Mesodermal cell (in vitro differentiated cells): ENCODE results near the gene TRAPPC11. TPM values are rescaled to one million over a fixed set of nuclear protein-coding genes. Genes with fewer than 3 reads are reported as not detected.

Experiments
- H3K27ac ChIP-seq: 2 replicates; pipeline ENCODE4 v1.7.0; 2013; ENCODE audit warnings: mild to moderate bottlenecking, low read depth, low read length, moderate library complexity; ENCODE audit not compliant: severe bottlenecking
- H3K36me3 ChIP-seq: 2 replicates; pipeline ENCODE4 v1.7.1; 2013; ENCODE audit warnings: mild to moderate bottlenecking, low read length, moderate library complexity; ENCODE audit not compliant: control insufficient read depth, insufficient read depth
- H3K4me1 ChIP-seq: one replicate; pipeline ENCODE4 v1.7.1; 2013; ENCODE audit warnings: mild to moderate bottlenecking, low read length; ENCODE audit not compliant: insufficient read depth, control insufficient read depth, poor library complexity, severe bottlenecking
- H3K4me3 ChIP-seq: 2 replicates; pipeline ENCODE4 v1.7.0; 2013; ENCODE audit warnings: low read length, control low read depth, mild to moderate bottlenecking; ENCODE audit not compliant: insufficient read depth, poor library complexity, severe bottlenecking; ENCODE audit errors: extremely low read depth
- H3K9me3 ChIP-seq: 2 replicates; pipeline ENCODE4 v1.7.1; 2013; ENCODE audit warnings: mild to moderate bottlenecking, low read length, moderate library complexity; ENCODE audit not compliant: control insufficient read depth
- WGBS, 2 experiments: methylation state at CpG; one replicate each; pipeline ENCODE4 v1.1.5; 2013; ENCODE audit warnings: missing lambda C conversion rate in 2 of 2; ENCODE audit not compliant: insufficient coverage in 2 of 2; 5-methylcytosine and 5-hydroxymethylcytosine counted together
- polyA plus RNA-seq, 2 experiments: library from polyadenylated mRNA; stranded (reverse); fragments of 50-300 nt; gene quantifications; one replicate each; pipeline ENCODE4 v1.2.3, GENCODE V29; 2013

TRAPPC11 gene
- polyA plus RNA-seq (2013, experiment 1 of 2), result 24.0 TPM
- 23.8 TPM for polyA plus RNA-seq (2013, experiment 2 of 2)

DNA sequence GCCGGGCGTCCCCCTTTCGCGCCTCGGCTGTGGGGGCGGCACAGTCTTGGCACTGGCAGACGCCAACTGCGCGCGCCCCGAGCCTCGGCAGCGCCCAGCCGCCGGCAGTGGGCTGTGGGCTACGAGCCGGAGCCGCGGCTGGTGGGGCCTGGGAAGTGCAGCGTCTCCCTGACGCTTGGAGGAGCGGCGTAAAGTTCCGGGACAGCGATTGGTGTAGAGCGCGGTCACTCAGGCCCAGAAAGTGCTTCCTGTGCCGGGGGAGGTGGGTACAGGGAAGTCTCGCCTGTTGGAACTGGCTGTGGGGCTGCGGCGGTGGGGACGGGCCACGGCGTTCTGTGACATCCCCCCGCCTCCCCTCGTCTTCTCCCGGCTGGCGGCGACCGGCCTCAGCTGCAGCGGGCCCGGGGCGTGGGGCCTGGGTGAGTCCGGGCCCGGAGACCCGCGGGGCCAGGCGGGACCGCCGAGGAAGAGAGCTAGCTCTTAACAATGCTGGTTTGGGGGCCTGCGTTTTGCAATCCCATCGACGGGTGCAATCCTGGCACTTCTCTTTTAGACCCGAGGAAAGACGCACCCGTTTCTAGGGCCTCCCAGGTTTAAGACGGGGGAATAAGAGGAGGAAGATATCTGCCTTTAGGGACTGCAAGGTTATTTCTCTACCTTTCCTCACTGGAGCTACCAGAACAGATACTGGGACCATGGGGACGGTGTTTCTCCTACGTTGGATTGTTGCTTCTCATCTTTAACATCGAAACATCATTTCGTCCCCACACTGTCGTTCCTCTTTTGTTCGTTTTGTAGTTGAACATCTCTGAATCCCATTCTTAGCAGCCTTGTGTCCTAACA, at the start of gene TRAPPC11, which contains the start of gene RWDD4:
Gene TRAPPC11 (plus strand): TSS at position 265 of the 843 bp plus-strand sequence. CDS start 4,575 bp downstream, outside the sequence.
Gene RWDD4 (minus strand): TSS at position 157 of the 843 bp plus-strand sequence. CDS start 233 bp downstream, outside the sequence.
- WGBS, 2 experiments, result 0% methylated on average over 32 to 42 of the region's 63 CpGs
- Histone ChIP-seq H3K4me1 (no peaks in the 10 kb centered on the region), H3K4me3 (peak within 1 kb of the TSS; percentile 67), H3K9me3 (no peaks in the 10 kb centered on the region), H3K27ac (peak within 1 kb of the TSS; percentile 86), H3K36me3 (peaks cover 26% of the 10 kb centered on the region)

- no peak overlapping the region for H3K4me3 ChIP-seq
- no peak overlapping the region for H3K27ac ChIP-seq
- 86 to 100% methylated on average over 2 of the region's 2 CpGs for WGBS, 2 experiments
- no peaks in the 10 kb centered on the region for H3K36me3 ChIP-seq
- H3K9me3 ChIP-seq, result no peaks in the 10 kb centered on the region
- no peaks in the 10 kb centered on the region for H3K4me1 ChIP-seq
Measured at GRCh38 chr4:183610033-183610432, 49.1 kb upstream of the TRAPPC11 start.

DNA sequence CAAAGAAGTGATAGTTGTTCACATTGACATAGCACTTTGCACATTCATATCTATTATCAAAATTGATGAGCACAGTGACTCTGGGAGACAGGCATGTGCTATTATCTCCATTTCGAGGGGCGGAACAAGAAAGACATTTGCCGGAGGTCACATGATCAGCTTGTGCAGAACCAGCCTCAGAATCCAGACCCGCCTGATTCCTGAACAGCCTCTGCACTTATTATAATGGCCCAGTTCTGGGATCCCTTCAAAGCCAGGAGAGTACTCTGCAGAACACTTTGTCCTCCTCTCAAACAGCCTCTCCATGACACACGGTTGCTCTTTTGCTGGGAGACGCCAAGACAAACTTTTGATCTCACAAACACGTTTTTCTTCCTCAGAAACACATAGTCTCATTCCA, 48.5 kb upstream of the TRAPPC11 start:
- no peak overlapping the region for H3K27ac ChIP-seq
- WGBS, 2 experiments, result 92 to 97% methylated on average over 6 to 7 of the region's 7 CpGs
- H3K9me3 ChIP-seq, result no peaks in the 10 kb centered on the region
- H3K36me3 ChIP-seq, result no peaks in the 10 kb centered on the region
- H3K4me3 ChIP-seq, result no peak overlapping the region
- no peaks in the 10 kb centered on the region for H3K4me1 ChIP-seq

DNA sequence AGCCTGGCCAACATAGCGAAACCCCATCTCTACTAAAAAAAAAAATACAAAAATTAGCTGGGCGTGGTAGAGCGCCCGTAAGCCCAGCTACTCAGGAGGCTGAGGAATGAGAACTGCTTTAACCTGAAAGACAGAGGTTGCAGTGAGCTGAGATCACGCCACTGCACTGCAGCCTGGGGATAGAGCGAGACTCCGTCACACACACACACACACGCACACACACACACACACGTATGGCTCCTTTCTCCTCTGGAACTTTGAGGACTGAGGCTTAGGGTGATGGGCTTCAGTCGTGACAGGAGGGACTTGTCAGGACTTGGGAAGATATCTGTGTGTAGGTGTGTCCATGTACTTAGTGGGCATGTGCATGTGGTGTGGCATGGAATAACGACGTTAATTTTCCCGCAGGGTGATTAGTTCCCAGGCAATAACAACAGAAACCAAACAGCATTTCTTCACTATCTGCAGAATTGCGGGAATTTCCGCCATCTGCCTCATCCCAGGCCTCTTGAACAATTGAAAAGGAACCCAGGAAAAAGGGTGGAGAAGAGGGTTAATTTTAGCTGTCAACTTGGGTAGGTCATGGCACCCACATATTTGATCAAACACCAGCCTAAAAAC, 47.8 kb upstream of the TRAPPC11 start:
- H3K4me3 ChIP-seq, result no peak overlapping the region
- WGBS, 2 experiments, result 91% methylated on average over 5 of the region's 15 CpGs; no CpG with 5 or more reads in 1 of the 2 experiments
- no peaks in the 10 kb centered on the region for H3K4me1 ChIP-seq
- H3K27ac ChIP-seq, result no peak overlapping the region
- no peaks in the 10 kb centered on the region for H3K36me3 ChIP-seq
- no peaks in the 10 kb centered on the region for H3K9me3 ChIP-seq

- Histone ChIP-seq H3K4me3 (no peak overlapping the region), H3K9me3 (no peaks in the 10 kb centered on the region), H3K4me1 (no peaks in the 10 kb centered on the region), H3K27ac (no peak overlapping the region), H3K36me3 (no peaks in the 10 kb centered on the region)
- 86 to 87% methylated on average over 16 to 20 of the region's 20 CpGs for WGBS, 2 experiments
Measured at GRCh38 chr4:183612329-183613250, 46.5 kb upstream of the TRAPPC11 start.

DNA sequence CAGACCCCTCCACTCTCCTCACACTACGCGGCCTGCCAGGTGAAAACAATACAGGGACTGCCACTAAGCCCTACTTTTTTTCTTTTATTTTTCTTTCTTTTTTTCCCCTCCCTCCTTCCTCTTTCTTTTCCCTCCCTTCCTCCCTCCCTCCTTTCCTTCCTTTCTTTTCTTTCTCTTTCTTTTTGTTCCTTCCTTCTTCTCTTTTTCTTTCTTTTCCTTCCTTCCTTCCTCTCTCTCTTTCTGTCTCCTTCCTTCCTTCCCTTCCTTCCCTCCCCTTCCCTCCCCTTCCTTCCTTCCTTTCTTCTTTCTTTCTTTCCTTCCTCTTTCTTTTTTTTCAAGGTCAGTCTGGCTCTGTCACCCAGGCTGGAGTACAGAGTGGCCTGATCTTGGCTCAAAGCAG, 42.0 kb upstream of the TRAPPC11 start:
- WGBS, 2 experiments, result 98 to 100% methylated on average over 2 of the region's 2 CpGs
- no peaks in the 10 kb centered on the region for H3K4me1 ChIP-seq
- H3K9me3 ChIP-seq, result no peaks in the 10 kb centered on the region
- no peaks in the 10 kb centered on the region for H3K36me3 ChIP-seq
- H3K27ac ChIP-seq, result no peak overlapping the region
- H3K4me3 ChIP-seq, result no peak overlapping the region

DNA sequence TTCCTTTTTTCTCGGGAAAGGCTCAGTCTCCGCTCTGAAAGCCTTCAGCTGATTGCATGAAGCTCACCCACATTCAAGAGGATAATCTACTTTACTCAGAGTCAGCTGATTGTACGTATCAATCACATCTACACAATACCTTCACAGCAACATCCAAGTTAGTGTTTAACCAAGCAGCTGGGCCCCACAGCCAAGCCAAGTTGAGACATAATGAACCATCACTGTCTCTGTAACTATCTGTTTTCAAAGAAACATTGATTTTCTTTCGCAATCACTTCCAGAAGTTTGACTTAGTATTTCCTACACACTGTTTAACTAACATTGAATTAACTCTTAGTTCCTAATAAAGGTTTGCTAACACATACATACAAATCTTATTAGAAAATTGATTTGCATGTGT, 40.4 kb upstream of the TRAPPC11 start:
- WGBS, 2 experiments, result 83 to 94% methylated on average over 3 of the region's 4 CpGs
- Histone ChIP-seq H3K4me3 (no peak overlapping the region), H3K36me3 (no peaks in the 10 kb centered on the region), H3K9me3 (no peaks in the 10 kb centered on the region), H3K27ac (no peak overlapping the region), H3K4me1 (no peaks in the 10 kb centered on the region)

GRCh38 chr4:183620421-183620820, 38.7 kb upstream of the TRAPPC11 start:
- H3K9me3 ChIP-seq, result no peaks in the 10 kb centered on the region

DNA sequence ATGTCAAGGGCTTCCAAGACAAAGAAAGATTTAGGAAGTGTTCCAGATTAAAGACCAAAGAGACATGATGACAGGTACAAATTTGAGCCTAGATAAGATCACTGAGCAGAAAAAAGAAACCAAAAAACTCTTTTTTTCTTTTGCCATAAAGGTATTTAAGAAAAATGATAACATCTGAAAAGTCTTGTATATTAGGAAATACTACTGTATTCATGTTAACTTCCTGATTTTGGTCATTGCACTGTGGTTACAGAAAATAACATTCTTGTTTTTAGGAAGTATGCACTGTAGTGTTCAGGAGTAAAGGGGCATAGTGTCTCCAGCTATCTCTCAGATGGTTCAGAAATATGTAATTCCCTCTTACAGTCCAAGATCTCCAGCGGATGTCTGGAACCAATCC, 37.2 kb upstream of the TRAPPC11 start:
- Histone ChIP-seq H3K9me3 (no peaks in the 10 kb centered on the region), H3K36me3 (no peaks in the 10 kb centered on the region), H3K4me1 (no peaks in the 10 kb centered on the region), H3K27ac (no peak overlapping the region), H3K4me3 (no peak overlapping the region)
- 100% methylated on average over 1 of the region's 1 CpG; no CpG with 5 or more reads in 1 of the 2 experiments for WGBS, 2 experiments

More at GRCh38 chr4:183620421-183620820, 38.7 kb upstream of the TRAPPC11 start:
- no peak overlapping the region for H3K4me3 ChIP-seq
- H3K4me1 ChIP-seq, result no peaks in the 10 kb centered on the region
- no peaks in the 10 kb centered on the region for H3K36me3 ChIP-seq
- 100% methylated on average over 1 of the region's 2 CpGs for WGBS, 2 experiments
- no peak overlapping the region for H3K27ac ChIP-seq

GRCh38 chr4:183624548-183624947, 34.5 kb upstream of the TRAPPC11 start:
- no peak overlapping the region for H3K27ac ChIP-seq
- WGBS, 2 experiments, result 89 to 95% methylated on average over 4 of the region's 6 CpGs
- no peaks in the 10 kb centered on the region for H3K9me3 ChIP-seq
- H3K36me3 ChIP-seq, result no peaks in the 10 kb centered on the region
- H3K4me1 ChIP-seq, result no peaks in the 10 kb centered on the region
- no peak overlapping the region for H3K4me3 ChIP-seq
